NCI-H1436 (cell line): ENCODE results near the gene TFEC.
"Not testable (repeated sequence)": the region's sequence is repeated elsewhere in the genome, so short reads cannot be mapped to it uniquely, and the experiment has no call there.

ENCODE experiments used
- DNase-seq: peaks from one replicate; lab custom pipeline; 2025; lab: John Stamatoyannopoulos, UW

Gene TFEC

GRCh38 chr7:115988401-115988800, 42.2 kb downstream of the TFEC start:
- DNase-seq, result no peak

- DNase-seq, result no peak
Observed at GRCh38 chr7:115987486-115987885, 43.1 kb downstream of the TFEC start.

GRCh38 chr7:115984105-115984504, 46.5 kb downstream of the TFEC start:
- no peak for DNase-seq

- DNase-seq, result no peak
Observed at GRCh38 chr7:115980159-115980558, 50.4 kb downstream of the TFEC start.

GRCh38 chr7:115976651-115977050, 53.9 kb downstream of the TFEC start:
- DNase-seq, result no peak

- DNase-seq, result no peak
Observed at GRCh38 chr7:115975766-115976165, 54.8 kb downstream of the TFEC start.

GRCh38 chr7:115973406-115973805, 57.2 kb downstream of the TFEC start:
- no peak for DNase-seq

- DNase-seq, result no peak
Observed at GRCh38 chr7:115971506-115971905, 59.1 kb downstream of the TFEC start.

- no peak for DNase-seq
Observed at GRCh38 chr7:115968596-115968995, 62.0 kb downstream of the TFEC start.

- no peak for DNase-seq
Observed at GRCh38 chr7:115968171-115968570, 62.4 kb downstream of the TFEC start.

- no peak for DNase-seq
Observed at GRCh38 chr7:115965796-115966475, 64.6 kb downstream of the TFEC start.

- DNase-seq, result no peak
Observed at GRCh38 chr7:115965236-115965635, 65.3 kb downstream of the TFEC start.

GRCh38 chr7:115964799-115965198, 65.8 kb downstream of the TFEC start:
- no peak for DNase-seq

GRCh38 chr7:115962340-115962739, 68.2 kb downstream of the TFEC start:
- no peak for DNase-seq

- no peak for DNase-seq
Observed at GRCh38 chr7:115953592-115954255, 76.8 kb downstream of the TFEC start.

GRCh38 chr7:115952832-115953231, 77.7 kb downstream of the TFEC start:
- DNase-seq, result no peak

GRCh38 chr7:115951547-115951946, 79.0 kb downstream of the TFEC start:
- no peak for DNase-seq

- DNase-seq, result no peak
Observed at GRCh38 chr7:115941703-115942268, 88.8 kb downstream of the TFEC start.

- DNase-seq, result no peak
Observed at GRCh38 chr7:115940460-115941060, 90.0 kb downstream of the TFEC start.

- DNase-seq, result no peak
Observed at GRCh38 chr7:115937960-115938359, 92.6 kb downstream of the TFEC start.

- no peak for DNase-seq
Observed at GRCh38 chr7:115933471-115933870, 97.1 kb downstream of the TFEC start.

- no peak for DNase-seq
Observed at GRCh38 chr7:115932880-115933279, 97.7 kb downstream of the TFEC start.

- DNase-seq, result not testable (repeated sequence)
Observed at GRCh38 chr7:115930184-115930583, 100.4 kb downstream of the TFEC start.
